HCT116 (cell line): ENCODE results near the gene CDKN1A. TPM values are rescaled to one million over a fixed set of nuclear protein-coding genes. Genes with fewer than 3 reads are reported as not detected.

Source experiments
- ATAC-seq: fragments of 200-7000 bp; cut with Tn5 transposase; 2 replicates; pipeline ENCODE4 v1.9.1; 2020; ENCODE audit warnings: mild to moderate bottlenecking, moderate library complexity
- BruUV-seq: library from RNA; stranded (reverse); fragments of 400-500 nt; replicated peaks from 2 replicates; lab custom pipeline; 2021; lab: Mats Ljungman, UMichigan
- CTCF ChIA-PET: fragments of 300-600 bp; sonication (Branson Sonifier 250); formaldehyde crosslinking; loops from one replicate; lab custom pipeline; 2021; ENCODE audit warnings: antibody characterized with exemption; lab: Charles Lee
- POLR2A ChIA-PET: fragments of 300-600, 350-600 bp; sonication (Branson Sonifier 250); formaldehyde crosslinking; loops from one replicate; lab custom pipeline; 2021; ENCODE audit warnings: antibody characterized with exemption; lab: Charles Lee
- RAD21 ChIA-PET, 2 experiments: fragments of 300-600 bp; sonication (Branson Sonifier 250); formaldehyde crosslinking; loops; one replicate each; lab custom pipeline; 2023; ENCODE audit warnings: low total read pairs in 2 of 2; ENCODE audit not compliant: uncharacterized antibody in 2 of 2, unreplicated experiment in 2 of 2, low non-redundant PET in 1 of 2; lab: Charles Lee
- DNase-seq: peaks from one replicate; pipeline ENCODE4 v3.0.0-alpha.2; 2010; ENCODE audit warnings: low read depth, low spot score
- H2AFZ ChIP-seq: fragments of 200-600 bp; shearing (Covaris generic), sonication (generic); 2 replicates; pipeline ENCODE4 v1.6.1; 2017; ENCODE audit warnings: low read depth, mixed run types, mixed read lengths, antibody characterized with exemption, low read length; ENCODE audit not compliant: poor library complexity, severe bottlenecking
- H3K27ac ChIP-seq: 2 replicates; pipeline ENCODE4 v1.5.1; 2012; ENCODE audit warnings: low read depth, low read length
- H3K27me3 ChIP-seq: fragments of 200-600 bp; sonication (generic); 2 replicates; pipeline ENCODE4 v1.6.1; 2016; ENCODE audit warnings: mixed run types, low read length, mixed read lengths; ENCODE audit not compliant: insufficient read depth
- H3K36me3 ChIP-seq, 2 experiments: fragments of 200-500 bp in 1 of 2; fragments of 200-600 bp in 1 of 2; sonication (Bioruptor generic) in 1 of 2; sonication (generic) in 1 of 2; 2 replicates each; pipeline versions ENCODE4 v1.5.1 to v1.6.1; 2014 to 2016; ENCODE audit warnings: low read length in 2 of 2, inconsistent platforms in 1 of 2, mixed read lengths in 1 of 2, mixed run types in 1 of 2; ENCODE audit not compliant: insufficient read depth in 2 of 2, control insufficient read depth in 1 of 2
- H3K4me1 ChIP-seq, 2 experiments: fragments of 200-600 bp in 1 of 2; sonication (generic) in 1 of 2; 2 replicates each; pipeline versions ENCODE4 v1.5.1 to v1.6.1; 2012 to 2017; ENCODE audit warnings: low read length in 2 of 2, inconsistent platforms in 1 of 2, mild to moderate bottlenecking in 1 of 2, mixed read lengths in 1 of 2, mixed run types in 1 of 2, moderate library complexity in 1 of 2; ENCODE audit not compliant: insufficient read depth in 2 of 2, control insufficient read depth in 1 of 2
- H3K4me2 ChIP-seq: fragments of 200-600 bp; sonication (generic); 2 replicates; pipeline ENCODE4 v1.6.1; 2017; ENCODE audit warnings: mixed run types, low read length, mixed read lengths
- H3K4me3 ChIP-seq, 2 experiments: fragments of 200-600 bp in 1 of 2; sonication (generic) in 1 of 2; replicated peaks in 1 of 2; 2 replicates each; pipeline ENCODE4 v1.5.1; 2011 to 2016; ENCODE audit warnings: low read length in 2 of 2, control low read depth in 1 of 2, low read depth in 1 of 2, mild to moderate bottlenecking in 1 of 2, mixed read lengths in 1 of 2, mixed run types in 1 of 2
- H3K79me2 ChIP-seq: fragments of 200-600 bp; sonication (generic); 2 replicates; pipeline ENCODE4 v1.6.1; 2017; ENCODE audit warnings: mild to moderate bottlenecking, mixed run types, low read length, moderate library complexity, mixed read lengths; ENCODE audit not compliant: insufficient read depth
- H3K9ac ChIP-seq: fragments of 200-600 bp; sonication (generic); 2 replicates; pipeline ENCODE4 v1.6.1; 2016; ENCODE audit warnings: low read length, mixed read lengths
- H3K9me2 ChIP-seq: fragments of 200-600 bp; sonication (generic), shearing (Covaris generic); 2 replicates; pipeline ENCODE4 v1.6.1; 2017; ENCODE audit warnings: mixed run types, mild to moderate bottlenecking, moderate library complexity; ENCODE audit not compliant: insufficient read depth
- H3K9me3 ChIP-seq, 2 experiments: fragments of 200-500 bp in 1 of 2; fragments of 200-600 bp in 1 of 2; sonication (Bioruptor generic) in 1 of 2; sonication (generic) in 1 of 2; 2 replicates each; pipeline ENCODE4 v1.6.1; 2014 to 2017; ENCODE audit warnings: low read length in 2 of 2, mixed read lengths in 2 of 2, inconsistent platforms in 1 of 2, low read depth in 1 of 2, mild to moderate bottlenecking in 1 of 2, mixed run types in 1 of 2, moderate library complexity in 1 of 2; ENCODE audit not compliant: control insufficient read depth in 1 of 2, insufficient read depth in 1 of 2
- H4K20me1 ChIP-seq: fragments of 200-600 bp; sonication (generic), shearing (Covaris generic); 2 replicates; pipeline ENCODE4 v1.6.1; 2017; ENCODE audit warnings: mixed run types, mild to moderate bottlenecking, moderate library complexity; ENCODE audit not compliant: insufficient read depth
- ATF3 ChIP-seq: IDR thresholded peaks from 2 replicates; pipeline ENCODE4 v1.6.1; 2012
- CBX3 ChIP-seq: IDR thresholded peaks from 2 replicates; pipeline ENCODE4 v1.6.1; 2012; ENCODE audit warnings: low read depth
- CEBPB ChIP-seq: IDR thresholded peaks from 2 replicates; pipeline ENCODE4 v1.6.1; 2012; ENCODE audit warnings: low read depth
- CTCF ChIP-seq, 3 experiments: fragments of 200-600 bp in 1 of 3; sonication (generic) in 1 of 3; IDR thresholded peaks in 2 of 3; conservative IDR thresholded peaks in 1 of 3; 2 replicates each; pipeline ENCODE4 v1.5.1; 2012 to 2017; ENCODE audit warnings: low read depth in 2 of 3, low read length in 2 of 3, antibody characterized with exemption in 1 of 3, borderline replicate concordance in 1 of 3, control low read depth in 1 of 3, mild to moderate bottlenecking in 1 of 3, mixed read lengths in 1 of 3, mixed run types in 1 of 3, moderate library complexity in 1 of 3; ENCODE audit not compliant: insufficient read depth in 1 of 3
- EGR1 ChIP-seq: IDR thresholded peaks from 2 replicates; pipeline ENCODE4 v1.6.1; 2012; ENCODE audit warnings: low read depth
- ELF1 ChIP-seq: IDR thresholded peaks from 2 replicates; pipeline ENCODE4 v1.6.1; 2012; ENCODE audit warnings: low read depth, borderline replicate concordance
- EZH2 ChIP-seq: fragments of 200-600 bp; sonication (generic); IDR thresholded peaks from 2 replicates; pipeline ENCODE4 v1.6.1; 2017; ENCODE audit warnings: antibody characterized with exemption, mixed run types
- EZH2phosphoT487 ChIP-seq: fragments of 200-600 bp; IDR thresholded peaks from 2 replicates; pipeline ENCODE4 v1.6.1; 2018; ENCODE audit warnings: antibody characterized with exemption, borderline replicate concordance
- FOSL1 ChIP-seq: IDR thresholded peaks from 2 replicates; pipeline ENCODE4 v1.6.1; 2012; ENCODE audit warnings: low read depth
- JUND ChIP-seq: IDR thresholded peaks from 2 replicates; pipeline ENCODE4 v1.6.1; 2012
- POLR2A ChIP-seq: IDR thresholded peaks from 2 replicates; pipeline ENCODE4 v1.7.0; 2011; ENCODE audit warnings: borderline replicate concordance; ENCODE audit not compliant: insufficient read depth, insufficient read length; ENCODE audit errors: extremely low read depth
- POLR2AphosphoS5 ChIP-seq: IDR thresholded peaks from 2 replicates; pipeline ENCODE4 v1.6.1; 2011; ENCODE audit warnings: mild to moderate bottlenecking, low read depth, low read length, moderate library complexity
- RAD21 ChIP-seq: IDR thresholded peaks from 2 replicates; pipeline ENCODE4 v1.6.1; 2012; ENCODE audit warnings: low read depth, mild to moderate bottlenecking
- SIN3A ChIP-seq: IDR thresholded peaks from 2 replicates; pipeline ENCODE4 v1.6.1; 2012; ENCODE audit warnings: low read depth
- SP1 ChIP-seq: IDR thresholded peaks from 2 replicates; pipeline ENCODE4 v1.6.1; 2012; ENCODE audit warnings: low read depth
- SRF ChIP-seq: IDR thresholded peaks from 2 replicates; pipeline ENCODE4 v1.6.1; 2012; ENCODE audit warnings: low read depth
- TCF7L2 ChIP-seq: IDR thresholded peaks from 2 replicates; pipeline ENCODE4 v1.7.0; 2011; ENCODE audit warnings: borderline replicate concordance, inconsistent platforms; ENCODE audit not compliant: insufficient read depth, insufficient read length; ENCODE audit errors: extremely low read depth
- YY1 ChIP-seq: IDR thresholded peaks from 2 replicates; pipeline ENCODE4 v1.6.1; 2011; ENCODE audit warnings: low read length, low read depth, moderate library complexity, mild to moderate bottlenecking; ENCODE audit not compliant: insufficient replicate concordance; ENCODE audit errors: extremely low read depth
- ZBTB33 ChIP-seq: IDR thresholded peaks from 2 replicates; pipeline ENCODE4 v1.6.1; 2011; ENCODE audit warnings: mild to moderate bottlenecking, low read length, moderate library complexity; ENCODE audit not compliant: insufficient replicate concordance; ENCODE audit errors: extremely low read depth
- ZNF274 ChIP-seq: fragments of 200-500 bp; sonication (Bioruptor generic); IDR thresholded peaks from 2 replicates; pipeline ENCODE4 v1.6.1; 2014; ENCODE audit warnings: mild to moderate bottlenecking, low read depth, low read length, inconsistent platforms
- intact Hi-C: fragments of 100-400 bp; cut with micrococcal nuclease; formaldehyde crosslinking; loops from 2 replicates; pipeline ENCODE4 v1.10.0; 2022
- total RNA-seq: library from RNA; stranded (reverse); gene quantifications from one replicate; pipeline ENCODE4 v1.2.1, GENCODE V29; 2021; ENCODE audit not compliant: unreplicated experiment

The CDKN1A gene
- total RNA-seq, 1 experiment from 2014 or later: 179 TPM

GRCh38 chr6:36691612-36692011 lies 13.1 kb downstream of the CDKN1A start:
- Histone ChIP-seq H2AFZ (no peak overlapping the region), H3K36me3 (peaks cover 5 to 6% of the 10 kb centered on the region in 2 experiments; a peak in 2 of 4 replicates), H3K4me1 (no peaks in the 10 kb centered on the region), H4K20me1 (no peaks in the 10 kb centered on the region), H3K27ac (no peak overlapping the region), H3K79me2 (no peaks in the 10 kb centered on the region), H3K27me3 (no peaks in the 10 kb centered on the region), H3K9me2 (no peaks in the 10 kb centered on the region), H3K4me3 (no peak overlapping the region), H3K9ac (no peak overlapping the region), H3K4me2 (no peak overlapping the region), H3K9me3 (no peaks in the 10 kb centered on the region)
- ChIA-PET RAD21 (no interaction called here), POLR2A (no interaction called here), CTCF (no interaction called here)
- no peak for DNase-seq
- intact Hi-C loops: no loop called here
- BruUV-seq: no TSS peak
- no peak for ATAC-seq
- no peak for TF ChIP-seq FOSL1
- no peak for TF ChIP-seq POLR2A
- TF ChIP-seq ELF1: no peak
- no peak for TF ChIP-seq TCF7L2
- TF ChIP-seq JUND: no peak
- TF ChIP-seq CBX3: no peak
- no peak for TF ChIP-seq YY1
- TF ChIP-seq SRF: no peak
- TF ChIP-seq SIN3A: no peak
- no peak for TF ChIP-seq EZH2phosphoT487
- no peak for TF ChIP-seq RAD21
- no peak for TF ChIP-seq CTCF (IDR thresholded peaks at IDR 0.05 in 2 of 3, conservative IDR thresholded peaks at IDR 0.05 in 1 of 3; ENCODE audit: borderline replicate concordance in 1 of 3, insufficient read depth in 1 of 3, low read depth in 2 of 3, low read length in 2 of 3)
- no peak for TF ChIP-seq ZNF274
- no peak for TF ChIP-seq ZBTB33
- no peak for TF ChIP-seq EZH2
- no peak for TF ChIP-seq ATF3
- no peak for TF ChIP-seq SP1
- TF ChIP-seq EGR1: no peak
- TF ChIP-seq CEBPB: no peak
- no peak for TF ChIP-seq POLR2AphosphoS5
